ENCODE measurements around the gene NRXN3. TPM values are rescaled to one million over a fixed set of nuclear protein-coding genes. Genes with fewer than 3 reads are reported as not detected.

Gene NRXN3
- total and polyA plus RNA-seq, 11 donors, result 0.19 to 2.2 (median 1.1) TPM

DNA sequence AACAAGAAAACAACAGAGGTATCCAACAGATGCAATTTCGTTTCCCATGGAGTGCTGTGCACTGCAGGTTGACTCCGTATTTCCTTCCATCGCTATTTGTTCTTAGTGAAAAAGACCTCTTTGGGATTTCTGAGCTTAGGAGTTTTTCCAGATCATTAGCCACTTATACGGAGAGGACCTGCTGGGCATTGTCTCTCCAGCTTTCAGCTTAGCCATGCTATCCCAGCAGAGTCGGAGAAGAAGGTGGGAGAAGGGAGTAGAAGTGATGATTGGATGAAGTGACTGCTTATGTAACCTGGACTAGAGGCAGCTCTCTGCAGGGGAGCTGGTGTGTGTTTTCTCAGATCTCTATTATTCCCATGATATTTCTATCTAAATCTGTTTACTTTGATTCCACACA, 1303.5 kb downstream of the NRXN3 start:
- intact Hi-C loops (cut with DNase I), result no loop called here
- Histone ChIP-seq H3K4me3 (no peak overlapping the region), H3K36me3 (no peaks in the 10 kb centered on the region), H3K9me3 (no peaks in the 10 kb centered on the region), H3K27ac (no peak overlapping the region), H3K4me1 (no peaks in the 10 kb centered on the region), H3K27me3 (no peaks in the 10 kb centered on the region)
- WGBS, 4 donors, result 70 to 82% (median 76%) methylated on average over 4 to 5 of the region's 5 CpGs
- no peak for ATAC-seq
- DNase-seq, result no peak
- no peak for TF ChIP-seq POLR2A (IDR thresholded peaks at IDR 0.05)
- TF ChIP-seq, protein P1, sequence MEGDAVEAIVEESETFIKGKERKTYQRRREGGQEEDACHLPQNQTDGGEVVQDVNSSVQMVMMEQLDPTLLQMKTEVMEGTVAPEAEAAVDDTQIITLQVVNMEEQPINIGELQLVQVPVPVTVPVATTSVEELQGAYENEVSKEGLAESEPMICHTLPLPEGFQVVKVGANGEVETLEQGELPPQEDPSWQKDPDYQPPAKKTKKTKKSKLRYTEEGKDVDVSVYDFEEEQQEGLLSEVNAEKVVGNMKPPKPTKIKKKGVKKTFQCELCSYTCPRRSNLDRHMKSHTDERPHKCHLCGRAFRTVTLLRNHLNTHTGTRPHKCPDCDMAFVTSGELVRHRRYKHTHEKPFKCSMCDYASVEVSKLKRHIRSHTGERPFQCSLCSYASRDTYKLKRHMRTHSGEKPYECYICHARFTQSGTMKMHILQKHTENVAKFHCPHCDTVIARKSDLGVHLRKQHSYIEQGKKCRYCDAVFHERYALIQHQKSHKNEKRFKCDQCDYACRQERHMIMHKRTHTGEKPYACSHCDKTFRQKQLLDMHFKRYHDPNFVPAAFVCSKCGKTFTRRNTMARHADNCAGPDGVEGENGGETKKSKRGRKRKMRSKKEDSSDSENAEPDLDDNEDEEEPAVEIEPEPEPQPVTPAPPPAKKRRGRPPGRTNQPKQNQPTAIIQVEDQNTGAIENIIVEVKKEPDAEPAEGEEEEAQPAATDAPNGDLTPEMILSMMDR (IDR thresholded peaks at IDR 0.05), result no peak

GRCh38 chr14:79475887-79476532, 1305.8 kb downstream of the NRXN3 start:
- TF ChIP-seq, protein P1 (IDR thresholded peaks at IDR 0.05), result no peak
- TF ChIP-seq POLR2A (IDR thresholded peaks at IDR 0.05), result no peak
- intact Hi-C loops (cut with DNase I), result no loop called here
- DNase-seq, result no peak
- H3K27ac ChIP-seq, result no peak overlapping the region
- WGBS, 4 donors, result 40 to 48% (median 41%) methylated on average over 6 of the region's 6 CpGs
- no peaks in the 10 kb centered on the region for H3K4me1 ChIP-seq
- no peak overlapping the region for H3K4me3 ChIP-seq
- H3K27me3 ChIP-seq, result no peaks in the 10 kb centered on the region
- H3K9me3 ChIP-seq, result no peaks in the 10 kb centered on the region
- no peaks in the 10 kb centered on the region for H3K36me3 ChIP-seq
- ATAC-seq, result no peak

DNA sequence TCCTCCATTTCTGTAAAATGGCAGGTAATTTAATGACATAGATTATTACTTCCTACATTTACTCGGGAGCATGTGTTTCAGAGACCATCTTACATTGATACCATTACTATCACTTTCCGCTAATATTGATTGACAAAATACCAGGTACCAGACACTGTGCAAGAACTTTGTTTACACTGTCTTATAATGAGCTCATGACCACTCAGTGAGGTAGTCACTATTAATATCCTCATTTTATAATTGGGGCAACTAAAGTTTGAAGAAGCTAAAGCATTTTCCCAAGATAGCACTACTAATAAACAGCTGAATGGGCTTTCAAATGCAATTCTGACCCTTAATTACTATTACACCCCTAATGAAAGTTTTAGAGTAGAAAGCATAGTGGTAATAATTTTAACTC, 1306.4 kb downstream of the NRXN3 start:
- H3K4me1 ChIP-seq, result no peaks in the 10 kb centered on the region
- no peak for TF ChIP-seq POLR2A (IDR thresholded peaks at IDR 0.05)
- TF ChIP-seq, protein P1 (IDR thresholded peaks at IDR 0.05), result no peak
- intact Hi-C loops (cut with DNase I), result no loop called here
- 78 to 83% (median 81%) methylated on average over 2 of the region's 2 CpGs for WGBS, 4 donors
- no peak for ATAC-seq
- no peaks in the 10 kb centered on the region for H3K27me3 ChIP-seq
- H3K4me3 ChIP-seq, result no peak overlapping the region
- H3K36me3 ChIP-seq, result no peaks in the 10 kb centered on the region
- no peak overlapping the region for H3K27ac ChIP-seq
- DNase-seq, result no peak
- peaks cover 0 to 5% (median 0%) of the 10 kb centered on the region in 12 donors for H3K9me3 ChIP-seq

- Histone ChIP-seq H3K36me3 (no peaks in the 10 kb centered on the region), H3K9me3 (peaks cover 0 to 6% (median 0%) of the 10 kb centered on the region in 12 donors), H3K27me3 (no peaks in the 10 kb centered on the region), H3K27ac (no peak overlapping the region), H3K4me1 (no peaks in the 10 kb centered on the region), H3K4me3 (no peak overlapping the region)
- no peak for ATAC-seq
- intact Hi-C loops (cut with DNase I), result no loop called here
- DNase-seq, result no peak
- WGBS, 4 donors, result 84 to 96% (median 95%) methylated on average over 5 of the region's 5 CpGs
- no peak for TF ChIP-seq POLR2A (IDR thresholded peaks at IDR 0.05)
- TF ChIP-seq, protein P1 (IDR thresholded peaks at IDR 0.05), result no peak
Measured at GRCh38 chr14:79480212-79480611, 1310.0 kb downstream of the NRXN3 start.

Measured in heart left ventricle (tissue), 16 donors.